ENCODE results near the gene AHCYL1.

AHCYL1 gene

DNA sequence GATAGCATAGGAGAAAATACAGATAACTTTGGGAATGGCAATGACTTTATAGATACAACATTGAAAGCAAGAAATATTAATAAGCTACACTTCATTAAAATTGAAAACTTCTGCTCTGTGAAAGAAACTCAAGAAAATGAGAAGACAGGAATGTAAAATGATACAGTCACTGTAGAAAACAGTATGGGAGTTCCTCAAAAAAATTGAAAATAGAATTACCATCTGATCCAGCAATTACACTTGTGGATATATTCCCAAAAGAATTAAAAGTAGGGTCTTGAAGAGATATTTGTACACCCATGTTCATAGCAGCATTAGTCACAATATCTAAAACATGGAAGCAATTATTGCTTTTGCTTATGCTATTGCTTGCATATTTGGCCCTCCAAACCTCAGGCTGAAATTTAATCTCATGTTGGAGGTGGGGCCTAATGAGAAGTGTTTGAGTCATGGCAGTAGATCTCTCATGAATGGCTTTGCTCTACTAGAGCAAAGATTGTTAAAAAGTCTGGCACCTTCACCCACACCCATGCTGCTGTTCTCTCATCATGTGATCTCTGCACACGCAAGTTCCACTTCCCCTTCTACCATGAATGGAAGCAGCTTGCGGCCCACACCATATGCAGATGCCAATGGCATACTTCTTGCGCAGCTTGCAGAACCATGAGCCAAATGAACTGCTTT lies 15.3 kb upstream of the AHCYL1 start:
- no peak overlapping the region for H3K27ac ChIP-seq
- H3K27me3 ChIP-seq (replicated peaks): no peaks in the 10 kb centered on the region
- peak; percentile 46 for DNase-seq
- TF ChIP-seq, protein P1, sequence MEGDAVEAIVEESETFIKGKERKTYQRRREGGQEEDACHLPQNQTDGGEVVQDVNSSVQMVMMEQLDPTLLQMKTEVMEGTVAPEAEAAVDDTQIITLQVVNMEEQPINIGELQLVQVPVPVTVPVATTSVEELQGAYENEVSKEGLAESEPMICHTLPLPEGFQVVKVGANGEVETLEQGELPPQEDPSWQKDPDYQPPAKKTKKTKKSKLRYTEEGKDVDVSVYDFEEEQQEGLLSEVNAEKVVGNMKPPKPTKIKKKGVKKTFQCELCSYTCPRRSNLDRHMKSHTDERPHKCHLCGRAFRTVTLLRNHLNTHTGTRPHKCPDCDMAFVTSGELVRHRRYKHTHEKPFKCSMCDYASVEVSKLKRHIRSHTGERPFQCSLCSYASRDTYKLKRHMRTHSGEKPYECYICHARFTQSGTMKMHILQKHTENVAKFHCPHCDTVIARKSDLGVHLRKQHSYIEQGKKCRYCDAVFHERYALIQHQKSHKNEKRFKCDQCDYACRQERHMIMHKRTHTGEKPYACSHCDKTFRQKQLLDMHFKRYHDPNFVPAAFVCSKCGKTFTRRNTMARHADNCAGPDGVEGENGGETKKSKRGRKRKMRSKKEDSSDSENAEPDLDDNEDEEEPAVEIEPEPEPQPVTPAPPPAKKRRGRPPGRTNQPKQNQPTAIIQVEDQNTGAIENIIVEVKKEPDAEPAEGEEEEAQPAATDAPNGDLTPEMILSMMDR (IDR thresholded peaks at IDR 0.05; ENCODE audit: low read depth, low read length, missing control alignments): no peak
- no peak overlapping the region for H3K4me3 ChIP-seq (ENCODE audit: low read depth, low read length)
- in situ Hi-C loops (cut with HindIII; ENCODE audit: low pct_ligation_motif_present, low sequenced_read_pairs): no loop called here
- H3K36me3 ChIP-seq (replicated peaks): no peaks in the 10 kb centered on the region

DNA sequence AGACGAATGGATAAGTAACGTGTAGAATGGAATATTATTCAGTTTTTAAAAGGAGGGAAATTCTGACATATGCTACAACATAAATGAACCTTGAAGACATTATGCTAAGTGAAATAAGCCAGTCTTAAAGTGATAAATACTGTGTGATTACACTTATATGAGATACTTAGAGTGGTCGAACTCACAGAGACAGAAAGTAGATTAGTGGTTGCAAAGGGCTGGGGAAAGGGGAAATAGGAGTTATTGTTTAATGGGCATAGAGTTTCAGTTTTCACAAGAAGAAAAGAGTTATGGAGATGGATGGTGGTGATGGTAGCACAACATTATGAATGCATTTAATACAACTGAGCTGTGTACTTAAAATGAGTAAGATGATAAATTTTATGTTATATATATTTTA lies 14.7 kb upstream of the AHCYL1 start:
- in situ Hi-C loops (cut with HindIII; ENCODE audit: low pct_ligation_motif_present, low sequenced_read_pairs): no loop called here
- H3K4me3 ChIP-seq (ENCODE audit: low read depth, low read length): no peak overlapping the region

GRCh38 chr1:109971559-109971958 lies 13.0 kb upstream of the AHCYL1 start:
- Histone ChIP-seq H3K4me3 (ENCODE audit: low read depth, low read length) (no peak overlapping the region), H3K27ac (no peak overlapping the region), H3K36me3 (replicated peaks) (no peaks in the 10 kb centered on the region), H3K27me3 (replicated peaks) (no peaks in the 10 kb centered on the region)
- no peak for DNase-seq
- in situ Hi-C loops (cut with HindIII; ENCODE audit: low pct_ligation_motif_present, low sequenced_read_pairs): no loop called here
- TF ChIP-seq, protein P1 (IDR thresholded peaks at IDR 0.05; ENCODE audit: low read depth, low read length, missing control alignments): no peak

More for the DNA sequence above, 14.7 kb upstream of the AHCYL1 start:
- no peaks in the 10 kb centered on the region for H3K27me3 ChIP-seq (replicated peaks)
- H3K36me3 ChIP-seq (replicated peaks): no peaks in the 10 kb centered on the region
- TF ChIP-seq, protein P1 (IDR thresholded peaks at IDR 0.05; ENCODE audit: low read depth, low read length, missing control alignments): no peak
- DNase-seq: no peak
- no peak overlapping the region for H3K27ac ChIP-seq

DNA sequence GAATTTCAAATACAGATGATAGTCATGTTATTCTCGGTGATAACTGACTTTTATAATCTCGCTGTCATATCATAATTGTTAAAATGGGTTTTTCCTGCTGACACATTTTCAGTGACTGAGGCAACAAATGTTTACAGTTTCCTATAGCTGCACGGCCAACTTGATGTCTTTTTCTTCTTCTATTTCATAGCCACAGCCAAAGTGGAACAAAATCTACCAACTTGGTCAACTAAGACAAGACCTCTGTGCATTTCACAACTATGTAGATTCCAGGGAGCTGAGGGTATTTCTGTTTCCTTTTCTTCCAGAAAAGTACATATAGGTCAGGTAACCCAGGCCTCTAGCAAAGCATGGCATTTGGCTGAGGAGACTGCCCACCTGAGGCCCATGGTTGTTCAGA lies 10.4 kb upstream of the AHCYL1 start:
- no peaks in the 10 kb centered on the region for H3K36me3 ChIP-seq (replicated peaks)
- H3K27me3 ChIP-seq (replicated peaks): no peaks in the 10 kb centered on the region
- H3K4me3 ChIP-seq (ENCODE audit: low read depth, low read length): no peak overlapping the region
- in situ Hi-C loops (cut with HindIII; ENCODE audit: low pct_ligation_motif_present, low sequenced_read_pairs): no loop called here
- DNase-seq: no peak
- TF ChIP-seq, protein P1 (IDR thresholded peaks at IDR 0.05; ENCODE audit: low read depth, low read length, missing control alignments): no peak
- no peak overlapping the region for H3K27ac ChIP-seq

DNA sequence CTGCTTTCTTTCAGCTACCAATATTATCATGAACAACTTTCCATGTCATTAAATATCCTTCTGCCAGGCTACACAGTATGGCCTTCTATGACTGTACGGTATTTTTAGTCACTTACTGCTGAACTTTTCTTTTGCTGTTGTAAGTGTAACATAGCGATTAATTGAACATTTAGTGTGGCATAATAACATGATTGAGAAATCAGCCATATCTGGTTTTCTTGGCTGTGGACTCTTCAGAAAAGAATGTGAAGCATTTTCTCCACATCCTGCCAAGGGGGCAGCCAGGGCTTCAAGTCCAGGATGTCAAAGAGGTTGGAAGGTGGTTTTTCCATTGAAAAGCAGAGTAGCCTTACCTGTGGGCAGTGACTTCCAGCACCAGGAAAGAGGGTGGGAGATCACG lies 8.8 kb upstream of the AHCYL1 start:
- Histone ChIP-seq H3K27ac (no peak overlapping the region), H3K4me3 (ENCODE audit: low read depth, low read length) (no peak overlapping the region), H3K36me3 (replicated peaks) (no peaks in the 10 kb centered on the region), H3K27me3 (replicated peaks) (no peaks in the 10 kb centered on the region)
- TF ChIP-seq, protein P1 (IDR thresholded peaks at IDR 0.05; ENCODE audit: low read depth, low read length, missing control alignments): no peak
- peak; percentile 49 for DNase-seq
- in situ Hi-C loops (cut with HindIII; ENCODE audit: low pct_ligation_motif_present, low sequenced_read_pairs): no loop called here

- no peak overlapping the region for H3K27ac ChIP-seq
- DNase-seq: no peak
- H3K36me3 ChIP-seq (replicated peaks): no peaks in the 10 kb centered on the region
- H3K4me3 ChIP-seq (ENCODE audit: low read depth, low read length): no peak overlapping the region
- in situ Hi-C loops (cut with HindIII; ENCODE audit: low pct_ligation_motif_present, low sequenced_read_pairs): no loop called here
- TF ChIP-seq, protein P1 (IDR thresholded peaks at IDR 0.05; ENCODE audit: low read depth, low read length, missing control alignments): no peak
- no peaks in the 10 kb centered on the region for H3K27me3 ChIP-seq (replicated peaks)
These were observed 7.8 kb upstream of the AHCYL1 start for GRCh38 chr1:109976762-109977161.

Measured in brain microvascular endothelial cell (primary cell).